B cell (primary cell): ENCODE data around the gene CDKN2B. TPM values are rescaled to one million over a fixed set of nuclear protein-coding genes. Genes with fewer than 3 reads are reported as not detected.

Experiments used
- ATAC-seq: fragments of 200-7000 bp; cut with Tn5 transposase; one replicate; pipeline ENCODE4 v1.10.0; 2021; ENCODE audit warnings: low read depth, mild to moderate bottlenecking, moderate number of reproducible peaks, moderate library complexity
- CTCF ChIA-PET: fragments of 350-600 bp; sonication (Branson Sonifier 250); formaldehyde crosslinking; loops from one replicate; lab custom pipeline; 2021; ENCODE audit warnings: antibody characterized with exemption, inconsistent platforms; lab: Charles Lee
- POLR2A ChIA-PET: fragments of 350-600 bp; sonication (Branson Sonifier 250); formaldehyde crosslinking; loops from one replicate; lab custom pipeline; 2021; ENCODE audit warnings: antibody characterized with exemption; lab: Charles Lee
- DNase-seq: peaks from one replicate; pipeline ENCODE4 v3.0.0; 2013
- H2AFZ ChIP-seq: 2 replicates; pipeline ENCODE4 v1.6.1; 2012; ENCODE audit warnings: mild to moderate bottlenecking, low read depth, low read length; ENCODE audit not compliant: insufficient read depth, poor library complexity, severe bottlenecking
- H3K27ac ChIP-seq, 2 donors: 1 replicate in 1 of 2; 2 replicates in 1 of 2; pipeline ENCODE4 v1.5.1; 2012 to 2013; ENCODE audit warnings: low read length in 2 of 2, mild to moderate bottlenecking in 2 of 2, moderate library complexity in 1 of 2
- H3K27me3 ChIP-seq, 4 experiments: fragments of 200-600 bp in 1 of 4; sonication (generic) in 1 of 4; replicated peaks in 1 of 4; 1 replicate in 2 of 4; 2 replicates in 2 of 4; pipeline versions ENCODE4 v1.6.1 to v1.7.0; 2013 to 2016; ENCODE audit warnings: low read length in 3 of 4, mild to moderate bottlenecking in 2 of 4, mixed read lengths in 1 of 4, moderate library complexity in 1 of 4; ENCODE audit not compliant: insufficient read depth in 4 of 4, control insufficient read depth in 3 of 4; ENCODE audit errors: control extremely low read depth in 1 of 4
- H3K36me3 ChIP-seq, 2 experiments: replicated peaks in 1 of 2; 1 replicate in 1 of 2; 2 replicates in 1 of 2; pipeline versions ENCODE4 v1.6.1 to v1.7.1; 2013; ENCODE audit warnings: low read length in 1 of 2; ENCODE audit not compliant: insufficient read depth in 2 of 2, control insufficient read depth in 1 of 2; ENCODE audit errors: control extremely low read depth in 1 of 2, extremely low read depth in 1 of 2
- H3K4me1 ChIP-seq, 2 donors: fragments of 200-600 bp in 1 of 2; sonication (generic) in 1 of 2; 1 replicate in 1 of 2; 2 replicates in 1 of 2; pipeline versions ENCODE4 v1.5.1 to v1.6.1; 2013 to 2017; ENCODE audit warnings: low read length in 2 of 2; ENCODE audit not compliant: control insufficient read depth in 2 of 2, insufficient read depth in 2 of 2
- H3K4me2 ChIP-seq: replicated peaks from 2 replicates; pipeline ENCODE3; 2012; ENCODE audit warnings: mild to moderate bottlenecking, low read depth, low read length; ENCODE audit not compliant: poor library complexity, severe bottlenecking
- H3K4me3 ChIP-seq, 5 experiments: fragments of 200-600 bp in 1 of 5; sonication (generic) in 1 of 5; 1 replicate in 3 of 5; 2 replicates in 2 of 5; pipeline versions ENCODE4 v1.5.1 to v1.7.0; 2011 to 2016; ENCODE audit warnings: low read length in 4 of 5, mild to moderate bottlenecking in 4 of 5, low read depth in 2 of 5, control low read depth in 1 of 5, moderate library complexity in 1 of 5; ENCODE audit not compliant: insufficient read depth in 1 of 5; ENCODE audit errors: control extremely low read depth in 1 of 5, extremely low read depth in 1 of 5
- H3K79me2 ChIP-seq: fragments of 200-600 bp; sonication (generic); one replicate; pipeline ENCODE4 v1.6.0; 2016; ENCODE audit warnings: low read length; ENCODE audit not compliant: control insufficient read depth, insufficient read depth
- H3K9ac ChIP-seq: fragments of 200-600 bp; sonication (generic); 2 replicates; pipeline ENCODE4 v1.6.1; 2017; ENCODE audit warnings: mild to moderate bottlenecking, low read length, moderate library complexity
- H3K9me3 ChIP-seq, 3 donors: one replicate each; pipeline versions ENCODE4 v1.6.1 to v1.7.1; 2013; ENCODE audit warnings: low read length in 2 of 3; ENCODE audit not compliant: control insufficient read depth in 2 of 3, insufficient read depth in 1 of 3; ENCODE audit errors: control extremely low read depth in 1 of 3
- H4K20me1 ChIP-seq: 2 replicates; pipeline ENCODE4 v1.6.0; 2012; ENCODE audit warnings: mild to moderate bottlenecking, low read length; ENCODE audit not compliant: insufficient read depth, control insufficient read depth, poor library complexity, severe bottlenecking
- H3K27ac Mint-ChIP-seq: one replicate; pipeline ENCODE4 v1.8.0; 2021; ENCODE audit warnings: mixed read lengths
- H3K27me3 Mint-ChIP-seq: one replicate; pipeline ENCODE4 v1.8.0; 2021; ENCODE audit warnings: mixed read lengths
- H3K4me1 Mint-ChIP-seq: one replicate; pipeline ENCODE4 v1.8.0; 2021; ENCODE audit warnings: mixed read lengths
- H3K4me3 Mint-ChIP-seq: one replicate; pipeline ENCODE4 v1.8.0; 2021; ENCODE audit warnings: mixed read lengths
- H3K9me3 Mint-ChIP-seq: one replicate; pipeline ENCODE4 v1.8.0; 2022; ENCODE audit warnings: mixed read lengths; ENCODE audit not compliant: insufficient read depth
- EZH2 ChIP-seq: IDR thresholded peaks from 2 replicates; pipeline ENCODE4 v1.6.1; 2012; ENCODE audit warnings: borderline replicate concordance, low read depth, mild to moderate bottlenecking, moderate library complexity, low read length; ENCODE audit not compliant: insufficient read depth, poor library complexity, severe bottlenecking
- WGBS: methylation state at CpG from one replicate; pipeline ENCODE4 v1.1.5; 2013; ENCODE audit warnings: missing lambda C conversion rate; ENCODE audit not compliant: insufficient coverage; 5-methylcytosine and 5-hydroxymethylcytosine counted together
- intact Hi-C: fragments of 100-400 bp; cut with micrococcal nuclease; formaldehyde crosslinking; loops from one replicate; pipeline ENCODE4 v1.10.0; 2022
- polyA plus RNA-seq: library from polyadenylated mRNA; depleted of rRNA; stranded (reverse); fragments of >200 nt; gene quantifications from 2 replicates; pipeline ENCODE4 v1.2.3, GENCODE V29; 2012
- total RNA-seq, 2 donors: library from RNA; stranded (reverse); fragments of 120-200 nt in 1 of 2; gene quantifications; 1 replicate in 1 of 2; 2 replicates in 1 of 2; pipeline versions ENCODE4 v1.2.3 to v1.2.4, GENCODE V29; 2013 to 2022
- TF ChIP-seq, protein P1 (sequence below): fragments of 200-600 bp; IDR thresholded peaks from one replicate; pipeline ENCODE4 v1.8.0; 2022; ENCODE audit warnings: antibody characterized with exemption, mild to moderate bottlenecking

CDKN2B gene
- total and polyA plus RNA-seq, 2 donors (not counting 1 experiment from before 2014, with no cell fraction given): 0.36 to 0.42 TPM

DNA sequence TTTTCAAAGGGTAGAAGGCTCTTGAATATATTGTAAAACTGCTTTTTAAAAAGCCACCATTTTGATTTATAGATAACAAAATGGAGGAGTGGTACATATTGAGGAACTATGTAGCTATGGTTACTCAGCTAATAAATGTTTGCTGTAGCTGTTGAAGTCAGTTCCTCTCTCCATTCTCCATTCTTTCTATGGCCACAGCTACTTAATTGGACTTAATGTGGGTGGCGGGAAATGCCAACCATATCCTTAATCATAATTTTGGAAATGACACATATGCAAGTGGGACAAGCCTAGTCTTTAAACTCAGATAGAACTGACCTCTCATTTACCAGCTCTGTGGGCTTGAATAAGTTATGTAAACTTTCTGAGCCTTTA is 25.6 kb downstream of the CDKN2B start:
- ChIA-PET POLR2A (no interaction called here), CTCF (interaction anchor here (1.5 to 4.0 kb wide), 5 partner anchors 11 to 260 kb away, joined by 3 to 18 read pairs (median 6); partner anchors contain the start of genes CDKN2A, CDKN2B and CDKN2B-AS1)
- Mint-ChIP-seq H3K4me3 (no peak overlapping the region), H3K27me3 (peaks cover 53% of the 10 kb centered on the region), H3K27ac (no peak overlapping the region), H3K4me1 (peaks cover 4% of the 10 kb centered on the region), H3K9me3 (no peaks in the 10 kb centered on the region)
- Histone ChIP-seq H3K36me3 (no peaks in the 10 kb centered on the region), H4K20me1 (no peaks in the 10 kb centered on the region), H3K4me2 (no peak overlapping the region), H3K4me3 (no peak overlapping the region), H2AFZ (no peak overlapping the region), H3K9ac (no peak overlapping the region), H3K27me3 (peaks cover 5 to 57% (median 24%) of the 10 kb centered on the region in 4 experiments), H3K4me1 (peaks cover 0 to 7% of the 10 kb centered on the region in 2 donors), H3K79me2 (no peaks in the 10 kb centered on the region), H3K9me3 (peaks cover 0 to 5% (median 0%) of the 10 kb centered on the region in 3 donors), H3K27ac (no peak overlapping the region)
- intact Hi-C loops: no loop called here
- no CpG with 5 or more reads among the region's 1 CpG for WGBS
- ATAC-seq: no peak
- DNase-seq: no peak
- TF ChIP-seq, protein P1, sequence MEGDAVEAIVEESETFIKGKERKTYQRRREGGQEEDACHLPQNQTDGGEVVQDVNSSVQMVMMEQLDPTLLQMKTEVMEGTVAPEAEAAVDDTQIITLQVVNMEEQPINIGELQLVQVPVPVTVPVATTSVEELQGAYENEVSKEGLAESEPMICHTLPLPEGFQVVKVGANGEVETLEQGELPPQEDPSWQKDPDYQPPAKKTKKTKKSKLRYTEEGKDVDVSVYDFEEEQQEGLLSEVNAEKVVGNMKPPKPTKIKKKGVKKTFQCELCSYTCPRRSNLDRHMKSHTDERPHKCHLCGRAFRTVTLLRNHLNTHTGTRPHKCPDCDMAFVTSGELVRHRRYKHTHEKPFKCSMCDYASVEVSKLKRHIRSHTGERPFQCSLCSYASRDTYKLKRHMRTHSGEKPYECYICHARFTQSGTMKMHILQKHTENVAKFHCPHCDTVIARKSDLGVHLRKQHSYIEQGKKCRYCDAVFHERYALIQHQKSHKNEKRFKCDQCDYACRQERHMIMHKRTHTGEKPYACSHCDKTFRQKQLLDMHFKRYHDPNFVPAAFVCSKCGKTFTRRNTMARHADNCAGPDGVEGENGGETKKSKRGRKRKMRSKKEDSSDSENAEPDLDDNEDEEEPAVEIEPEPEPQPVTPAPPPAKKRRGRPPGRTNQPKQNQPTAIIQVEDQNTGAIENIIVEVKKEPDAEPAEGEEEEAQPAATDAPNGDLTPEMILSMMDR: no peak
- TF ChIP-seq EZH2: no peak

DNA sequence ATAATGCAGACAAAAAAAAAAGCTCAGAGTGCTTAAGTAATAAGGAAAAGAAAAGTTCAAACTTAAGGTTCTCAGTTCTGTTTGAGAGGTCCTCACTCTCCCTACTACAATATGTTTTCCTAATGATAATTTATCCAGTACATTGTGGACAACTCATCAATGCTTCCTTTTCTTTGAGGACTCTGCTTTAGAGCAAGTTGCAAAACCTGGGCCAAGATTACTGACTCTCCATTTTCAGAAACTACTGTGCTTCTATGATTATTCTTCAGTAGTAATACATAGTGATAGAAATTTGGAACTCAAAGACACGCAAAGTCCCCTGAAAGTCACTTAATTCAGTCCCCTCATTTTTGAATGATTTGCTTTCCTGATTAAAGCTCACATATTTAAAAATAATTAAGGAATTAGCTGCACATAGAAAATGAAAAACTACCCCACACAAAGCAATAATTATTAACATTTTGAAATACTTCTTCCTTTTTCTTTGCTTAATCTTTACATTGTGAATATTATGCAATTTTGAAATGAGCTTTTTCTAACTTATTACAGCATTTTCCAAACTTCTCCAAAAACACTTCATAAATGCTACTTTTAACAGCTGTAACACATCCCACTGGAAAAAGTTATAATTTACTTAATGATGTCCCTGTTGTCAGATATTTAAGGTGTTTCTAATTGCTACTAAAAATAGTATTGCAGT is 26.1 kb downstream of the CDKN2B start:
- Mint-ChIP-seq H3K4me1 (peaks cover 4% of the 10 kb centered on the region), H3K4me3 (no peak overlapping the region), H3K27me3 (peaks cover 52% of the 10 kb centered on the region), H3K27ac (no peak overlapping the region), H3K9me3 (no peaks in the 10 kb centered on the region)
- Histone ChIP-seq H3K27me3 (peaks cover 5 to 55% (median 20%) of the 10 kb centered on the region in 4 experiments), H3K27ac (no peak overlapping the region), H3K4me2 (no peak overlapping the region), H2AFZ (no peak overlapping the region), H4K20me1 (no peaks in the 10 kb centered on the region), H3K36me3 (no peaks in the 10 kb centered on the region), H3K79me2 (no peaks in the 10 kb centered on the region), H3K4me3 (no peak overlapping the region), H3K4me1 (peaks cover 0 to 7% of the 10 kb centered on the region in 2 donors), H3K9ac (no peak overlapping the region), H3K9me3 (peaks cover 0 to 5% (median 0%) of the 10 kb centered on the region in 3 donors)
- no CpG with 5 or more reads among the region's 1 CpG for WGBS
- no peak for ATAC-seq
- ChIA-PET POLR2A (no interaction called here), CTCF (interaction anchor here (1.5 to 4.0 kb wide), 5 partner anchors 11 to 261 kb away, joined by 3 to 18 read pairs (median 6); partner anchors contain the start of genes CDKN2A, CDKN2B and CDKN2B-AS1)
- intact Hi-C loops: no loop called here
- no peak for DNase-seq
- TF ChIP-seq EZH2: no peak
- TF ChIP-seq, protein P1: no peak
